Right ventricle myocardium inferior (tissue), 1 donor: ENCODE data around the gene FKBP8. TPM values are rescaled to one million over a fixed set of nuclear protein-coding genes. Genes with fewer than 3 reads are reported as not detected.
A peak's percentile ranks its signal among the peaks of the same experiment; 100 is the strongest.
"Not testable (repeated sequence)": the region's sequence is repeated elsewhere in the genome, so short reads cannot be mapped to it uniquely, and the experiment has no call there.

Experiments used
- ATAC-seq: fragments of 200-7000 bp; cut with Tn5 transposase; one replicate; pipeline ENCODE4 v1.9.1; 2020; ENCODE audit warnings: mild to moderate bottlenecking, moderate library complexity
- DNase-seq: peaks from one replicate; pipeline ENCODE4 v3.0.0; 2021; ENCODE audit errors: missing footprints
- intact Hi-C: fragments of 100-400 bp; cut with DNase I; formaldehyde crosslinking; loops from one replicate; pipeline ENCODE4 v1.11.0; 2022
- total RNA-seq: library from RNA; stranded (reverse); fragmentation: NEBNext Ultra II Directional; extraction: Animal tissue kit (Norgen Biotek cat#: 25700); gene quantifications from one replicate; pipeline ENCODE4 v1.2.1, GENCODE V29; 2021
- donor health status: DM: no; HTN: yes; CAD: no; lungs with severe emphysema.

Gene FKBP8
- total RNA-seq, 1 donor from 2014 or later, result 181 TPM

GRCh38 chr19:18568367-18568766 lies 25.0 kb upstream of the FKBP8 start:
- DNase-seq (no peak), ATAC-seq (no peak)
- intact Hi-C loops, result no loop called here

DNA sequence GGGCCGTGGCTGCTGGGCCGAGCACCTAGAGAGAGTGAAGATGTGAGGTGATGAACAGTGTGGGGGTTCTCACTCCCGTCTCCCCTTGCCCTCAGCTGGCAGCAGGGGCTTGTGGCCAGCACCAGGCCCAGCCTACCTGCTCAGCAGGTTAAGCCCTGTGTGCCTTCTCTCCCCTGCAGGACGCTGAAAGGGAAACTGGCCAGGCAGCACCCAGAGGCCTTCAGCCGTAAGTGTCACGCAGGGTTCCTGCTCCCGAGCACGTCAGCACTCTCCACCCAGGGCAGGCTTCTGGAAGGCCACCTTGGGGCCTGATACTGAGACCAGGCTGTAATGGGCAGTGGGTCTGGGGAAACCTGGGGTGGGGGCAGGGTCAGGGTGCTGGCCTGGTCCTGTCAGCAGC lies 23.6 kb upstream of the FKBP8 start:
- intact Hi-C loops, result no loop called here
- ATAC-seq, result no peak
- DNase-seq, result no peak

- intact Hi-C loops, result no loop called here
- peak; percentile 17 for ATAC-seq
- DNase-seq, result no peak
These were observed 18.7 kb upstream of the FKBP8 start for GRCh38 chr19:18562086-18562485.

DNA sequence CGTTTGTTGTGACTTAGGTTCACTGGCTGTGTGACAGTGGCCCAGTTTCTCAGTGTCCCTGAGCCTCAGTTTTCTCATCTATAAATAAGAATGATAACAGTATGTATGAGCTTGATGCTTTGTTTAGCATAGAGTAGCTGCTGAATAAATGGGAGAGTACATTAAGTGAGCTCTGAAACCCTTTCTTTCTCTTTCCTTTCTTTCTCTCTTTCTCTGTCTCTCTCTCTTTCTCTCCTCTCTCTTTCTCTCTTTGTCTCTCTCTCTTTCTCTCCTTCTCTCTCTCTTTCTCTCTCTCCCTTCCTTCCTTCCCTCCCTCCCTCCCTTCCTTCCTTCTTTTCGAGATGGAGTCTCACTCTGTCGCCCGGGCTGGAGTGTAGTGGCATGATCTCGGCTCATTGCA lies 16.3 kb upstream of the FKBP8 start:
- DNase-seq (no peak), ATAC-seq (no peak)
- intact Hi-C loops, result loop anchor here (5.0 kb wide), 1 partner anchor 37 kb away; the partner anchor contains the start of gene ELL

- DNase-seq, result no peak
- no peak for ATAC-seq
- intact Hi-C loops, result loop anchor here (5.0 kb wide), 1 partner anchor 36 kb away; the partner anchor contains the start of gene ELL
These were observed 15.2 kb upstream of the FKBP8 start for GRCh38 chr19:18558604-18559003.

- intact Hi-C loops, result loop anchor here (5.0 kb wide), 1 partner anchor 36 kb away; the partner anchor contains the start of gene ELL
- no peak for DNase-seq
- no peak for ATAC-seq
These were observed 14.8 kb upstream of the FKBP8 start for GRCh38 chr19:18558202-18558555.

- peak; percentile 98 for ATAC-seq
- intact Hi-C loops, result loop anchor here (5.0 kb wide), 1 partner anchor 35 kb away; the partner anchor contains the start of gene ELL
These were observed 14.2 kb upstream of the FKBP8 start, which contains the start of gene KXD1 for GRCh38 chr19:18557411-18558201. TSS of gene KXD1 (plus strand) at chr19:18557870. CDS start at chr19:18562057, 4,187 bp downstream.

DNA sequence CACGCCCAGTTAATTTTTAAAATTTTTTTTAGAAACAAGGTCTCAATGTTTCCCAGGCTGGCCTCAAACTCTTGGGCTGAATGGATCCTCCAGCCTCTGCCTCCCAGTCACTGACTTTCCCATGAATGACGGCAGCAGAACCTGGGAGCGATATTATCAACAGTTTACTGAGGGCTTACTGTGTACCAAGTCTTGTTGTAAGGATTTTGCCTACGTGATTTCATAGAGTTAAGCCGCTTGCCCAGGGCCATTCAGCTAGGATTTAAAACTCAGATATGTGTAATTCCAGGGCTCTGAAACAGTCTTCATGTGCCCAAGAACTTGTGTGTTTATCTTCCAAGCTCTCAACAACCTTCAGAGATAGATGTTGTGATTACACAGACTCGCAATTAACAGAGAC lies 8.3 kb upstream of the FKBP8 start:
- DNase-seq, result no peak
- intact Hi-C loops, result no loop called here
- no peak for ATAC-seq

More at GRCh38 chr19:18557411-18558201, 14.2 kb upstream of the FKBP8 start, which contains the start of gene KXD1:
- peak; percentile 99 for DNase-seq

- no peak for DNase-seq
- ATAC-seq, result peak; percentile 45
- intact Hi-C loops, result no loop called here
These were observed 572 bp upstream of the FKBP8 start for GRCh38 chr19:18543814-18544475.

DNA sequence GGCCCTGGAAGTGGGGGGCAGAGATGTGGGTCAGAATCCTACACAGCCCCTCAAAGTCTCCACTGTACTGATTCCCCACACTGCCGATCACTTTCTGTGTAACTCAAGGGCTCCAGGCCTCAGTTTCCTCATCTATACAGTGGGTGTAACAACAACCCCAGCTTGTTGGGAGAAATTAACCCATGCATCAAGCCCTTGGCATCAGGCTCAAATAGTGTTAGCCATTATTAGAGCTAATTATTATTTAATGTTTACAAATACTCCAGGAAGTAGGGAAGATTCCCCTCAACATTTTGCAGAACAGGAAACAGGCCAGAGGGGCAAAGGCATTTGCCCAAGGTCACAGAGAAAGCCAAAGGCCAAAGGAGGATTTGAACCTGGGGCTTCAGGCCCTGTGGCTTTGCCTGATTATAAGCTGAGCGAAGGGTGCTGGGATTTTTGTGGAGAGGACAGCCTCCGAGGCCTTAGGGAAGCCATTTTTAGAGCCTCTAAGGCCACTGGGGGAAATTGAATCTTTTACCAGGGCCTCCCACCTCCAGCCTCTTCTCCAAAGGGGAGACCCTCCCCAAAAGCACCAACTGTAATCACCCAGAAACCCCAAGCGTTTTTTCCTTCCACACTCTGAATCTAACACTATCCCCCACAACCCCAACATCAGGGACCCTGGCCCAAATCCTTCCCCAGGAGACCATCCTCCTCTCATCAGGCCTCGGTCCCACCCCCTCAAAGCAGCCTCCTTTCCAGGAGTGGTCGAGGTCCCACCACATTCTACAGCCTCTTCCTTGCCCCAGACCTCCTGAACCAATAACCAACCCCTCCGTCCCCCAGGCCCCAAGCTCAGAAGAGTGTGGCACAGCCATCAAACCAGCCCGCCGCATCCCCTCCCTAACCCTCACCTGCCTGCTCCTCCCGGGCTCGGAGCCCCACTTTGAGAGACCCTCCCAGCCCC lies 1.1 kb downstream of the FKBP8 start:
- intact Hi-C loops, result no loop called here
- DNase-seq (no peak), ATAC-seq (no peak)

DNA sequence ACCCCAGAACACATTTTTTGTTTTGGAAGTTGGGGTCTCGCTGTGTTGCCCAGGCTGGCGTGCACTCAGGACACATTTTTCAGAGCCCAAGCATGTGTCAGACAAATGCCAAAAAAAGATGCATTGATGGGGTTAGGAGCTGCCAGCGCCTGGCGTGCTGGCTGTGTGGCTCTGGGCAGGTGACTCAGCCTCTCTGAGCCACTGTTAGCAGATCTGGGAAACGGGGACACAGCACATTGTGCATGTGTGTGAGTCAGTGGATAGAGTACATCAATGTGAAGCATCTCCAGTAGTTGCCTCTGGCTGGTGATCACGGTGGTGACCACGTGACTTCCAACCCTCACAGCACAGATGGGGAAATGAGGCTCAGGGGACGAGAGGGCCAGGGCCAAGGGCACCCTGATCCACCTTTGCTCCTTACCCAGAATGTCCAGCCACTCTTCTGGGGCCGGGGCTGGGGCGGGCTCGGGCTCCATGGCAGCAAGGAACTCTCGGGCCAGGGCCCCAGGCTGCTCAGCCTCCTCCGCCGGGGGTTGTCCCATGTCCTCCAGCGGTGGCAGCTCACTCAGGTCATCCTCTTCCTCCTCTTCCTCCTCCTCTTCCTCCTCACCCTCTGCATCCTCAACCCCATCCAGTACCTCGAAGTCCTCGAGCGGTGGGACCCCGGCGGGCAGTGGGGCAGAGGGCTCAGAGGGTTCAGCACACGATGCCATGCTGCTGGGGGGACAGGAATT lies 1.9 kb downstream of the FKBP8 start:
- DNase-seq (no peak), ATAC-seq (no peak)
- intact Hi-C loops, result no loop called here

- ATAC-seq, intact Hi-C loops, DNase-seq: not testable (repeated sequence)
These were observed 3.2 kb downstream of the FKBP8 start for GRCh38 chr19:18540200-18540599.

- ATAC-seq (no peak), DNase-seq (no peak)
- intact Hi-C loops, result no loop called here
These were observed 4.0 kb downstream of the FKBP8 start for GRCh38 chr19:18539372-18539771.

DNA sequence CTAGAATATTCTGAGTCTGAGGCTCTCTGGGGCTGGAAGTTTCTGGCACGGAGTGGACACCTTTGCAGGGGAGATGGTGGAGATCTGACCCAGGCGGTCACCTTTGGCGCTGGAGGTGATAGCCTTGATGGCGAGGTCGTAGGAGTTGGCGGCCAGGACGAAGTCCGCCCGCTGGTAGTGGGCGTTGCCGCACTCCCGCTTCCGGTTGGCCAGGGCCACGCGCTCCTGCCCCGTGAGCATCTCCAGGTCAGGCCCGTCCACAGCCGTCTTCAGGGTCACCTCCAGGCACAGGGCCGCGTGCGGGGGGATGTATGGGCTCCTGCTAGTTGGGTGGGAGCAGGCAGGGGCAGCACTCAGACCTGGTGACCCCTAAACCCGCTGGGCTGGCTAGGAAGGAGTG lies 5.3 kb downstream of the FKBP8 start:
- no peak for ATAC-seq
- no peak for DNase-seq
- intact Hi-C loops, result no loop called here

GRCh38 chr19:18537431-18537830 lies 5.9 kb downstream of the FKBP8 start:
- DNase-seq (no peak), ATAC-seq (no peak)
- intact Hi-C loops, result no loop called here

DNA sequence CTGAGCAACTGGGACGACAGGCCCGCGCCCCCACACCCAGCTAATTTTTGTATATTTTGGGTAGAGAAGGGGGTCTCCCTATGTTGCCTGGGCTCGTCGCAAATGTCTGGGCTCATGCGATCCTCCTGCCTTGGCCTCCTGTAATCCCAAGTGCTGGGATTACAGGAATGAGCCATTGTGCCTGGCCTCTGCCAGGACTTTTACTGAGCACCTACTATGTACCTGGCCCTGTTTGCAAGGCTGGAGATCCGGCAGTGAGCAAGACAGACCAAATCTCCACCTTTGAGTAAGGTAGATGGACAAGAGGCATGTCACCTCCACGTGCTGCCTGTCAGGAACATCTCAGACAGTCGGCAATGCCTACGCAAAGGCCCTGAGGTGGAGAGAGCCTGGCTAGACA lies 6.9 kb downstream of the FKBP8 start:
- ATAC-seq (no peak), DNase-seq (no peak)
- intact Hi-C loops, result no loop called here

GRCh38 chr19:18533058-18533457 lies 10.3 kb downstream of the FKBP8 start:
- DNase-seq (no peak), ATAC-seq (no peak)
- intact Hi-C loops, result no loop called here

DNA sequence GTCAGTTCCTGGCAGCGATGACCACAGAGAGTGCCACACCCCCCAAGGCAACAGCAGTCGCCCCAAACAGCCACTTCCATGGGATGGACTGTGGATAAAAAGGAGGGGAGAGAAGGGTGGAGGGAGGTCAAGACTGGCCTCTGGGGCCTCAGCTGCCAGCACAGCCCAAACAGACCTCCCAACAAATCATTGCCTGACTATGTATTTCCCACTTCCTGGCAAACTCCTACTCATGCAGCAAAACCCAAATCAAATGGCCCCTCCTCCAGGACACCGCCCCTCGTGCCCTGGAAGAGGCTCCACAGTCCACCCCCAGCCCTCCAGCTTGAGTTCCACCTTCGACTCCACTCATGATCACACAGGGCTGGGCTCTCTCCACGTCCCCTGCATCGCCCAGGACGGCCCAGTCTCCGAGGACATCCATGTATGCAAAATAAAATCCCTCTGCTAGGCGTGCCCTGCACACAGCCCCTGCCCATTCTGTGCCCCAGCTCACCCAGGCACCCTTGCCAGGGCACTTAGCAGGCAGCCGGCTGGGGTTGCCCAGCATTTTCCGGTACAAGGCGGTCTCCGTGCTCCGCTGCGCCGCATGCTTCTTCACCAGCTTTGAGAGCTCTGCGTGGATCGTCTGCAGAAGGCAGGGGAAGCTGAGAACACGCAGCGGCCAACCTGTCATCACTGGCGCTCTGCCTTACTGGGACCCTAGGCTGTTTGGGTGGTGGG lies 11.0 kb downstream of the FKBP8 start:
- intact Hi-C loops, result no loop called here
- ATAC-seq, result no peak

More for the DNA sequence above, 11.0 kb downstream of the FKBP8 start:
- no peak for DNase-seq
